HG03159 (cell line): ENCODE results near the gene NXPH2.

Experiments
- ATAC-seq: cut with Tn5 transposase; IDR thresholded peaks from one replicate; pipeline ENCODE4 v1.9.1; 2021; ENCODE audit warnings: mild to moderate bottlenecking, moderate library complexity; ENCODE audit not compliant: unreplicated experiment

NXPH2 gene

GRCh38 chr2:138640921-138641676 lies 139.1 kb downstream of the NXPH2 start:
- no peak for ATAC-seq

GRCh38 chr2:138637686-138638085 lies 142.5 kb downstream of the NXPH2 start:
- no peak for ATAC-seq

DNA sequence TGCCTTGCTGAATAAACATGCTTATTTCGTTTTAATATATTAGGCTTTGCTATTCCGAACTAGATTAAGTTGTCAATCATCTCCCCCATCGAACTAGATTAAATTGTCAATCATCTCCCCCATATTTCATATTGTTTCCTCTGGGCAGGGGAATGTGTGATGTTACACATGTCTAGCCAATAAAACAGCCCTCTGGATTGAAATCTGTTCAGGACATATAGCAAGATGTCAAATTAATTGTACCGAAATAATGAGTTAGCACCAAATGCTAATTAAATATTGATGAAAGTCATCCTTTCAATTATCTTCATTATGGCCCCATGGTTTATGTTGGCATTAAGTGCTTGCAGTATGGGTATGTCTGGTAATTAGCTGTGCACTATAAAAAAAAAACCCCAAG lies 143.1 kb downstream of the NXPH2 start:
- no peak for ATAC-seq

DNA sequence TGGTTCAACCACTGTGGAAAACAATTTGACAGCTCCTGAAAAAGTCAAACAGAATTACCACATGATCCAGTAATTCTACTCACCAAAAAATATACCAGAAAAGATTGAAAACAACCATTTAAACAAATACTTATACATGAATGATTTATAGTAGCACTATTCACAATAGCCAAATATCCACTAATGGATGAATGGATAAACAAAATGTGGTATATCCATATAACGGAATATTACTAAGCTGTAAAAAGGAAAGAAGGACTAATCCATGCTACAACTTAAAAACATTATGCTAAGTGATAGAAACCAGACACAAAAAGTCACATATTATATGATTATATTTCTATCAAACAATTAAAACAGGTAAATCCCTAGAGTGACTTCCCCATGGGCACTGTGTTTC lies 147.1 kb downstream of the NXPH2 start:
- ATAC-seq, result no peak

GRCh38 chr2:138632066-138632620 lies 148.0 kb downstream of the NXPH2 start:
- ATAC-seq, result no peak

GRCh38 chr2:138630164-138630563 lies 150.0 kb downstream of the NXPH2 start:
- ATAC-seq, result no peak

DNA sequence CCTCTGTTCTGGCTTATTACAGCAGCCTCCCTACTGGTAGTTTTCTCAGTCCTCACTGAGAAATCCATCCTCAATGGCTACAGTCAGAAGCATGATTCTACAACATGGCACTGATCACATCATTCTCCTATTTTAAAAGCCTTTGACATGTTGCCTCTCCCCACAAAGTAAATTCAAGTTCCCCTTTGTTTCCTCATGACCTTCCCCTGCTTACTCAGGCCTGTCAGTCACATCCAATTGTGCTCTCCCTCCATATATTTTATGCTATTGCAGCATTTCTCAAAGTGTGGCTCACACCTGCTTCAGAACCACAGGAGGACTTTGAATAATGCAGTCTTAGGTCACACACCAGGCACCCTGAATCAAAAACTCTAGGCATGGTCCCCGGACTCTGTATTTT lies 154.0 kb downstream of the NXPH2 start:
- ATAC-seq, result no peak

DNA sequence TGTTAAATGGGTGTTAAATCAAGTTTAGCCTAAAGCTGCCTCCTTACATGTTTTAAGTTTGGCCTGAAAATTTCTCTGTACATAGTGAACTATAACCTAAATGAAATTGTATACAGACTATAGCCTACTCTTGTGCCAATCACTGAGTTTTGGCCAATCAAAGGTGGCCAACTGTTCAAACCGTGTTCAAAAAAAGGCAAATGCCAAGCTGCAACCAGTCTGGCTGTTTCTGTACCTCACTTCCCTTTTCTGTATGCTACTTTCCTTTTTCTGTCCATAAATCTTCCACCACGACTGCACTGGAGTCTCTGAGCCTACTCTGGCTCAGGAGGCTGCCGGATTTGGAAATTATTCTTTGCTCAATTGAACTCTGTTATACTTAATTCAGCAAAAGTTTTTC lies 157.6 kb downstream of the NXPH2 start:
- ATAC-seq, result no peak

DNA sequence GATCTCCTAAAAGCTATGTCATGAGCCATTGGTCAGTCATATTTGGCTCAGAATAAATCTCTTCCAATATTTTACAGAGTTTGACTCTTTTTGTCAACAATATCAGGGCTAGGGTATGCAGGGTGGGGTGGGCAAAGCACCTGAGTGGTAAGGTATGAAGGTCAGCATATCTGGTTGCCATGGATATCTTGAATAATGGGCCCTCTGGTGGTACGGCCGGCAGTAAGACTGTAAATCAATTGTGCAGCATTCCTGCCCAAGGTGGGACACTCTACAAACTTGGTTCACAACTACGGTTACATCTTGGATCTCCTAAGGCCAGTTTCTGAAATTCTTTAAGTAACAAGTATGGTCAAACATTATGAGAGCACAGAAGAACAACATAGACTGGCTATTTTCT lies 159.1 kb downstream of the NXPH2 start:
- no peak for ATAC-seq

- no peak for ATAC-seq
Measured at GRCh38 chr2:138620431-138620830, 159.8 kb downstream of the NXPH2 start.
